Type B pancreatic cell (in vitro differentiated cells): ENCODE results near the gene MMP7. TPM values are rescaled to one million over a fixed set of nuclear protein-coding genes. Genes with fewer than 3 reads are reported as not detected.

Source experiments
- DNase-seq: peaks from one replicate; pipeline ENCODE4 v3.0.0; 2021; ENCODE audit warnings: mixed read lengths; ENCODE audit not compliant: unreplicated experiment; ENCODE audit errors: extremely low spot score
- H3K27ac Mint-ChIP-seq: 2 replicates; pipeline ENCODE4 v1.8.0; 2021; ENCODE audit warnings: mild to moderate bottlenecking, mixed read lengths
- H3K27me3 Mint-ChIP-seq: 2 replicates; pipeline ENCODE4 v1.8.0; 2021; ENCODE audit warnings: mixed read lengths
- H3K36me3 Mint-ChIP-seq: 2 replicates; pipeline ENCODE4 v1.8.0; 2021; ENCODE audit warnings: mixed read lengths
- H3K4me1 Mint-ChIP-seq: one replicate; pipeline ENCODE4 v1.8.0; 2021; ENCODE audit warnings: mixed read lengths; ENCODE audit not compliant: unreplicated experiment
- H3K4me3 Mint-ChIP-seq: 2 replicates; pipeline ENCODE4 v1.8.0; 2021; ENCODE audit warnings: mild to moderate bottlenecking, mixed read lengths
- H3K9me3 Mint-ChIP-seq: 2 replicates; pipeline ENCODE4 v1.8.0; 2021; ENCODE audit warnings: mixed read lengths
- total RNA-seq: library from RNA; stranded (reverse); gene quantifications from 2 replicates; pipeline ENCODE4 v1.2.1, GENCODE V29; 2021; ENCODE audit warnings: low replicate concordance
- TF ChIP-seq, protein P1 (sequence below): fragments of 200-600 bp; sonication (generic); conservative IDR thresholded peaks from 2 replicates; pipeline ENCODE4 v1.5.0; 2021; ENCODE audit warnings: antibody characterized with exemption, mild to moderate bottlenecking

Gene MMP7
- total RNA-seq, 1 donor from 2014 or later = 3.5 TPM

DNA sequence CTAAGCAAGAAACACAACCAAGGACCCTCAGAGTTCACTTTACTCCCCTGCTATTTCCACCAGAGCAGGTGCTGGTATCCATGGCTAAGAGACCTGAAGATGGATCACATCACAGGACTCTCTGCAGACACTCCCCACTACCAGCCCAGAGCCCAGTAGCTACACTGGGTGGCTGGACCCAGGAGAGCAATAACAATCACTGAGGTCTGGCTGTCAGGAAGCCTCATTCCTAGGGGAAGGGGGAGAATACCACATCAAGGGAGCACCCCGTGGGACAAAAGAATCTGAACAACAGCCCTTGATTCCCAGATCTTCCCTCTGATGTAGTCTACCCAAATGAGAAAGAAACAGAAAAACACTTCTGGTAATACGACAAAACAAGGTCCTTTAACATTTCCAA lies 9.0 kb upstream of the MMP7 start:
- H3K4me3 Mint-ChIP-seq = no peak overlapping the region
- no peaks in the 10 kb centered on the region for H3K27me3 Mint-ChIP-seq
- DNase-seq = no peak
- H3K4me1 Mint-ChIP-seq = no peaks in the 10 kb centered on the region
- H3K9me3 Mint-ChIP-seq = no peaks in the 10 kb centered on the region
- H3K27ac Mint-ChIP-seq = no peak overlapping the region
- TF ChIP-seq, protein P1, sequence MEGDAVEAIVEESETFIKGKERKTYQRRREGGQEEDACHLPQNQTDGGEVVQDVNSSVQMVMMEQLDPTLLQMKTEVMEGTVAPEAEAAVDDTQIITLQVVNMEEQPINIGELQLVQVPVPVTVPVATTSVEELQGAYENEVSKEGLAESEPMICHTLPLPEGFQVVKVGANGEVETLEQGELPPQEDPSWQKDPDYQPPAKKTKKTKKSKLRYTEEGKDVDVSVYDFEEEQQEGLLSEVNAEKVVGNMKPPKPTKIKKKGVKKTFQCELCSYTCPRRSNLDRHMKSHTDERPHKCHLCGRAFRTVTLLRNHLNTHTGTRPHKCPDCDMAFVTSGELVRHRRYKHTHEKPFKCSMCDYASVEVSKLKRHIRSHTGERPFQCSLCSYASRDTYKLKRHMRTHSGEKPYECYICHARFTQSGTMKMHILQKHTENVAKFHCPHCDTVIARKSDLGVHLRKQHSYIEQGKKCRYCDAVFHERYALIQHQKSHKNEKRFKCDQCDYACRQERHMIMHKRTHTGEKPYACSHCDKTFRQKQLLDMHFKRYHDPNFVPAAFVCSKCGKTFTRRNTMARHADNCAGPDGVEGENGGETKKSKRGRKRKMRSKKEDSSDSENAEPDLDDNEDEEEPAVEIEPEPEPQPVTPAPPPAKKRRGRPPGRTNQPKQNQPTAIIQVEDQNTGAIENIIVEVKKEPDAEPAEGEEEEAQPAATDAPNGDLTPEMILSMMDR = no peak
- H3K36me3 Mint-ChIP-seq = no peaks in the 10 kb centered on the region

DNA sequence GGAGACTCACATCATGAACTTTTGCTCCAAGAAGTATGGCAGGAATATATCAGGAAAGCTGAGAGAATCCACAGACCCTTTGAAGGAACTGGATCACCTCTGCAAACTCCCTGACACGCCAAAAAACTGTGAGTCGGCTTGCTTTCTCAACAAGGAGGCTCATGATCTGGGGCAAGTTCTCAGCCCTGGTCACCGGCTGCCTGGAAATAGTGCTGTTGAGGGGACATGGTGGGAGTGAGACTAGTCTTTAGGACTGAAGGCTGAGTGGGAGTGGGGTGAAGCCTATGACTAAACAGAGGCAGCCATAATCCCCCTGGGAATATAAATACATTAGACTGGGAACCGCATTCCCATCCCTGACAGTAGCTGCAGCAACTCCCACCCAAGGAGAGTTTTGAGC lies 8.4 kb upstream of the MMP7 start:
- no peaks in the 10 kb centered on the region for H3K27me3 Mint-ChIP-seq
- H3K4me1 Mint-ChIP-seq = no peaks in the 10 kb centered on the region
- no peak overlapping the region for H3K27ac Mint-ChIP-seq
- H3K4me3 Mint-ChIP-seq = no peak overlapping the region
- no peaks in the 10 kb centered on the region for H3K9me3 Mint-ChIP-seq
- DNase-seq = no peak
- TF ChIP-seq, protein P1 = no peak
- no peaks in the 10 kb centered on the region for H3K36me3 Mint-ChIP-seq

DNA sequence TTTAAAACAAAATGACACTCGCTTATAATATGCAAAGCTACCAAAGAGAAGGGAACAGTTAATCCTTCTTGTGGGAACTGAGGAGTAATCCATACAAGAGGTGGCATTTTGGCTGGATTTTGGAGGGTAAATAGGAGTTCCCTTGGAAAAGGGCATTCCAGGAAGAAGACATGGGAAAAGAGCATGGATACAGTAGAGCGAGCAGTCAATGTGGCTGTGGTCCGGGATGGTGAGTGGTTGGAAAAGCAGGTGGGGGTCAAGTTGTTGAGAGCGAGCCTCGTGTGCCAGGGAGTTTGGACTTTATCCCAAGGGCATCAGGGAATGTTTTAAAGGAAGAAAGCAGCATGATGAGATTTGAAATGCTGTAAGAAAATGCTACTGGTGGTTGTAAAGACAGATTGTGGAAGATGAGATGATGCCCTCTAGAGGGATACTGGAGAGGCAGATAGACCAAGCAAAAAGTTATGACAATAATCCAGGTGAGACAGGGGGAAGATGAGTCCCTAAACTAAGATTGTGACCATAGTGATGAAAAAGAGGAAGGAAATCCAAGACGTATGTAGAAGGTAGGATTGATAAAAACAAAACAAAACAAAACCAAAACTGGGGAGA lies 3.8 kb upstream of the MMP7 start:
- TF ChIP-seq, protein P1 = no peak
- no peaks in the 10 kb centered on the region for H3K9me3 Mint-ChIP-seq
- DNase-seq = no peak
- H3K27me3 Mint-ChIP-seq = no peaks in the 10 kb centered on the region
- H3K4me1 Mint-ChIP-seq = no peaks in the 10 kb centered on the region
- H3K36me3 Mint-ChIP-seq = no peaks in the 10 kb centered on the region
- H3K27ac Mint-ChIP-seq = no peak overlapping the region
- H3K4me3 Mint-ChIP-seq = no peak overlapping the region

DNA sequence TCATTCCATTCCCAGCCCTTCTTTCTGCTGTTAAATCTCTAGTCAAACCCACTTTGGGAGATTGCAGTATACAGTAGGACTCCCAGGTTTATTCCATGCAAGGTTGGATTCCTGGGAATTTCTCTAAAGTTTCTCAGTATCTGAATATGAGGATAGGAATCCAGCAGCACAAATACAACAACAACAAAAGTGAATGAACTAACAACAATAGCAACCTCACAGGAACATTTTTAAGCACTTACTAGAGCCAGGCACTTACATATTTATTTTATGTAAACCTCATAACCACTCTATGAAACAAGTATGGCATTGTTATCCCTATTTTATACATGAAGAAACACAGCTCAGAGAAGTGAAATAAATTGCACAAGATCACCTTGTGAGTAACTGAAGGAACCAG lies 1.9 kb downstream of the MMP7 start:
- no peaks in the 10 kb centered on the region for H3K27me3 Mint-ChIP-seq

DNA sequence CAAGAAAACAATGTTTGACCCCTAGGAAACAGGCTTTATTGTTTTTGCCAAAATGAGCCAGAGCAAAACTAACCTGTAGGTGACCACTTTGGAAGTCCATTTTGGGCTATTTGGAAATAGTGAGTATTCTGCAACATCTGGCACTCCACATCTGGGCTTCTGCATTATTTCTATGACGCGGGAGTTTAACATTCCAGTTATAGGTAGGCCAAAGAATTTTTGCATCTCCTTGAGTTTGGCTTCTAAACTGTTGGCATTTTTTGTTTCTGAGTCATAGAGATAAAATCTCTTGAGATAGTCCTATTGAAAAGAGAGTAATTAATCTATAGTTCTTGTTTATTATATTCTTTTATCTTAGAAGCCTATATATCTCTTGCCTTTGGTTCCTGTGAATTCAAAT lies 2.9 kb downstream of the MMP7 start:
- DNase-seq = no peak
- no peaks in the 10 kb centered on the region for H3K27me3 Mint-ChIP-seq
- H3K4me3 Mint-ChIP-seq = no peak overlapping the region
- H3K9me3 Mint-ChIP-seq = no peaks in the 10 kb centered on the region
- H3K4me1 Mint-ChIP-seq = no peaks in the 10 kb centered on the region
- H3K36me3 Mint-ChIP-seq = no peaks in the 10 kb centered on the region
- H3K27ac Mint-ChIP-seq = no peak overlapping the region
- TF ChIP-seq, protein P1 = no peak

More for the DNA sequence above, 1.9 kb downstream of the MMP7 start:
- DNase-seq = no peak
- Mint-ChIP-seq H3K4me3 (no peak overlapping the region), H3K27ac (no peak overlapping the region), H3K9me3 (no peaks in the 10 kb centered on the region), H3K4me1 (no peaks in the 10 kb centered on the region), H3K36me3 (no peaks in the 10 kb centered on the region)
- TF ChIP-seq, protein P1 = no peak

DNA sequence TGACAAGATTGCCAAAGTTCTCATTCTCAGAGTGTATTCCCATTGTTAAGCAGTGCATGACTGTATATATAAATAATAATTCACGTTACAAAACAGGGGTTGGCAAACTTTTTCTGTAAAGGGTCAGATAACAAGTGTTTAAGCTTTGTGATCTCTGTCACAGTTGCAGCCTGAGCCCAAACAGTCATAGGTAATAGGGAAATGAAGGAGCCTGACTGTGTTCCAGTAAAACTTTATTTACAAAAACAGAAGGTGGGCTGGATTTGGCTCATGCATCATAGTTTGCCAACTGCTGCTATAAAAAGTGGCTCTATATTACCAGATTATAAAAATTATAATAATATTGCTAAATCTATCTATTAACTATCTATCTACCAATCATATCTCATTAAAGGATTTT lies 3.5 kb downstream of the MMP7 start:
- H3K27ac Mint-ChIP-seq = no peak overlapping the region
- H3K9me3 Mint-ChIP-seq = no peaks in the 10 kb centered on the region
- no peak overlapping the region for H3K4me3 Mint-ChIP-seq
- H3K36me3 Mint-ChIP-seq = no peaks in the 10 kb centered on the region
- TF ChIP-seq, protein P1 = no peak
- no peak for DNase-seq
- no peaks in the 10 kb centered on the region for H3K4me1 Mint-ChIP-seq
- H3K27me3 Mint-ChIP-seq = no peaks in the 10 kb centered on the region
